Effector CD8-positive, alpha-beta T cell (primary cell): ENCODE measurements around the gene CEBPG.
A peak's percentile ranks its signal among the peaks of the same experiment; 100 is the strongest.

Experiments used
- DNase-seq: peaks from one replicate; lab custom pipeline; 2025; lab: John Stamatoyannopoulos, UW

The CEBPG gene

GRCh38 chr19:33420821-33421220, 47.3 kb downstream of the CEBPG start:
- DNase-seq = no peak

GRCh38 chr19:33421368-33421767, 47.9 kb downstream of the CEBPG start:
- no peak for DNase-seq

- no peak for DNase-seq
Observed at GRCh38 chr19:33422369-33423180, 49.1 kb downstream of the CEBPG start.

GRCh38 chr19:33424181-33424580, 50.7 kb downstream of the CEBPG start:
- DNase-seq = no peak

- no peak for DNase-seq
Observed at GRCh38 chr19:33426621-33427361, 53.3 kb downstream of the CEBPG start.

GRCh38 chr19:33427801-33428626, 54.5 kb downstream of the CEBPG start:
- DNase-seq = no peak

GRCh38 chr19:33428627-33429125, 55.2 kb downstream of the CEBPG start:
- DNase-seq = no peak

- no peak for DNase-seq
Observed at GRCh38 chr19:33429891-33430673, 56.6 kb downstream of the CEBPG start.

- peak; percentile 11 for DNase-seq
Observed at GRCh38 chr19:33430674-33431277, 57.3 kb downstream of the CEBPG start.

GRCh38 chr19:33432015-33432414, 58.5 kb downstream of the CEBPG start:
- DNase-seq = no peak
